ENCODE results near the gene NELFCD. TPM values are rescaled to one million over a fixed set of nuclear protein-coding genes. Genes with fewer than 3 reads are reported as not detected.

NELFCD gene
- total and polyA plus RNA-seq, 9 of the 15 experiments (the other 6 are each of a cell fraction or from before 2014, with no cell fraction given) = 11.7 to 163 (median 96.5) TPM

- no peak for TF ChIP-seq E2F5 (CRISPR knock-in tag; IDR thresholded peaks at IDR 0.05)
- TF ChIP-seq RBM34 (IDR thresholded peaks at IDR 0.05; ENCODE audit: borderline replicate concordance, insufficient read depth, low read length) = no peak
- no peak for TF ChIP-seq PHF8 (IDR thresholded peaks at IDR 0.05; ENCODE audit: borderline replicate concordance, low read length)
- TF ChIP-seq ZBTB7A (IDR thresholded peaks at IDR 0.05; ENCODE audit: borderline replicate concordance, control insufficient read depth, low read depth, low read length) = peak; percentile 57; the same call in 1 of the 2 replicates
- TF ChIP-seq GTF2E2 (tag; IDR thresholded peaks at IDR 0.05) = no peak
- no peak for TF ChIP-seq ZNF75A (CRISPR knock-in tag; IDR thresholded peaks at IDR 0.05)
- no peak for TF ChIP-seq ZNF695 (CRISPR knock-in tag; IDR thresholded peaks at IDR 0.05)
- TF ChIP-seq ZBTB17 (CRISPR knock-in tag; IDR thresholded peaks at IDR 0.05) = 0 out of 2 replicates have a peak, but pooled peaks have one; percentile 56
- peak; percentile 59; the same call in 1 of the 2 replicates for TF ChIP-seq MTA1 (IDR thresholded peaks at IDR 0.05; ENCODE audit: borderline replicate concordance)
- TF ChIP-seq JUNB (CRISPR knock-in tag; conservative IDR thresholded peaks at IDR 0.05) = no peak
- peak; percentile 74; the same call in 1 of the 2 replicates for TF ChIP-seq HDAC2 (IDR thresholded peaks at IDR 0.05)
- no peak for TF ChIP-seq E2F4 (CRISPR knock-in tag; IDR thresholded peaks at IDR 0.05; ENCODE audit: low read depth)
- no peak for TF ChIP-seq FOXO4 (CRISPR knock-in tag; IDR thresholded peaks at IDR 0.05)
- TF ChIP-seq ZNF311 (CRISPR knock-in tag; IDR thresholded peaks at IDR 0.05) = no peak
- no peak for TF ChIP-seq HLTF (IDR thresholded peaks at IDR 0.05)
- TF ChIP-seq MLX (CRISPR knock-in tag; conservative IDR thresholded peaks at IDR 0.05) = no peak
- no peak for TF ChIP-seq ZNF511 (CRISPR knock-in tag; IDR thresholded peaks at IDR 0.05)
- TF ChIP-seq GATAD2B (IDR thresholded peaks at IDR 0.05; ENCODE audit: borderline replicate concordance) = no peak
- no peak for TF ChIP-seq SRSF3 (IDR thresholded peaks at IDR 0.05; ENCODE audit: insufficient read depth, low read length)
- no peak for TF ChIP-seq CTCF (IDR thresholded peaks at IDR 0.05 in 2 of 3, conservative IDR thresholded peaks at IDR 0.05 in 1 of 3; ENCODE audit: insufficient read depth in 2 of 3, low read depth in 1 of 3, low read length in 3 of 3)
- no peak for TF ChIP-seq KLF10 (CRISPR knock-in tag; IDR thresholded peaks at IDR 0.05)
- TF ChIP-seq TEAD4 (IDR thresholded peaks at IDR 0.05; ENCODE audit: low read length) = peak; percentile 98
- no peak for TF ChIP-seq TEAD4 (CRISPR knock-in tag; IDR thresholded peaks at IDR 0.05; ENCODE audit: borderline replicate concordance)
Measured at GRCh38 chr20:59020938-59021551, 40.0 kb downstream of the NELFCD start (continued).
